K562 (cell line): ENCODE results near the gene PHOSPHO1. TPM values are rescaled to one million over a fixed set of nuclear protein-coding genes. Genes with fewer than 3 reads are reported as not detected.

Experiments
- ATAC-seq: fragments of 200-7000 bp; cut with Tn5 transposase; 3 replicates; pipeline ENCODE4 v1.9.1; 2020; ENCODE audit warnings: moderate library complexity
- BruUV-seq: library from RNA; stranded (reverse); fragments of 400-500 nt; replicated peaks from 2 replicates; lab custom pipeline; 2021; lab: Mats Ljungman, UMichigan
- CTCF ChIA-PET: fragments of 300-600 bp; formaldehyde crosslinking; extraction: SDS; loops from one replicate; lab custom pipeline; 2021; ENCODE audit warnings: low intra/inter-chr PET ratio; lab: Yijun Ruan, JAX
- POLR2A ChIA-PET: fragments of 300-600, 350-650 bp; sonication (Branson Sonifier 250); formaldehyde crosslinking; extraction: SDS; loops from one replicate; lab custom pipeline; 2021; ENCODE audit warnings: antibody characterized with exemption, inconsistent platforms; lab: Yijun Ruan, JAX
- DNase-seq, 4 experiments: peaks; one replicate each; pipeline versions ENCODE4 v3.0.0 to v3.0.0-alpha.2; 2011 to 2018; ENCODE audit warnings: low spot score in 3 of 4, mixed read lengths in 3 of 4; ENCODE audit errors: extremely low read depth in 1 of 4
- FAIRE-seq: peaks from 2 replicates; lab custom pipeline; 2011; peaks lifted over from hg19 to GRCh38; lab: Jason Lieb, UNC
- H2AFZ ChIP-seq: 2 replicates; pipeline ENCODE4 v1.6.0; 2011; ENCODE audit warnings: low read depth, low read length, control low read depth, inconsistent platforms
- H3K27ac ChIP-seq: fragments of 200-600 bp; 3 replicates; pipeline ENCODE4 v1.8.0; 2011; ENCODE audit warnings: low read depth, mild to moderate bottlenecking, control low read depth, inconsistent platforms, low read length, moderate library complexity, mixed read lengths; ENCODE audit errors: extremely low read depth
- H3K27me3 ChIP-seq, 2 experiments: fragments of 300-600 bp in 1 of 2; 2 replicates in 1 of 2; 3 replicates in 1 of 2; pipeline versions ENCODE4 v1.6.0 to v1.8.0; 2011; ENCODE audit warnings: inconsistent platforms in 2 of 2, low read length in 2 of 2, mild to moderate bottlenecking in 1 of 2, mixed read lengths in 1 of 2, moderate library complexity in 1 of 2; ENCODE audit not compliant: control insufficient read depth in 2 of 2, insufficient read depth in 2 of 2
- H3K36me3 ChIP-seq: fragments of 300-600 bp; 3 replicates; pipeline ENCODE4 v1.8.0; 2011; ENCODE audit warnings: mild to moderate bottlenecking, low read length, inconsistent platforms; ENCODE audit not compliant: control insufficient read depth, insufficient read depth
- H3K4me1 ChIP-seq, 2 experiments: fragments of 200-600 bp in 1 of 2; replicated peaks in 1 of 2; 2 replicates in 1 of 2; 3 replicates in 1 of 2; pipeline versions ENCODE4 v1.5.1 to v1.8.0; 2011; ENCODE audit warnings: inconsistent platforms in 2 of 2, low read length in 2 of 2, mild to moderate bottlenecking in 1 of 2, mixed read lengths in 1 of 2, moderate library complexity in 1 of 2; ENCODE audit not compliant: control insufficient read depth in 2 of 2, insufficient read depth in 2 of 2
- H3K4me2 ChIP-seq: 2 replicates; pipeline ENCODE4 v1.6.1; 2011; ENCODE audit warnings: low read length, control low read depth, inconsistent platforms, mixed read lengths; ENCODE audit not compliant: insufficient read depth
- H3K4me3 ChIP-seq: fragments of 200-600 bp; sonication (generic), shearing (Covaris generic); 2 replicates; pipeline ENCODE4 v1.5.1; 2016; ENCODE audit warnings: control low read depth, inconsistent platforms
- H3K79me2 ChIP-seq: fragments of 200-600 bp; 3 replicates; pipeline ENCODE4 v1.8.0; 2011; ENCODE audit warnings: low read length, inconsistent platforms; ENCODE audit not compliant: control insufficient read depth, insufficient read depth
- H3K9ac ChIP-seq, 2 experiments: 2 replicates each; pipeline versions ENCODE4 v1.6.0 to v1.6.1; 2011; ENCODE audit warnings: low read depth in 2 of 2, low read length in 2 of 2, control low read depth in 1 of 2, inconsistent platforms in 1 of 2, mild to moderate bottlenecking in 1 of 2, mixed read lengths in 1 of 2; ENCODE audit not compliant: insufficient read depth in 1 of 2
- H3K9me1 ChIP-seq: one replicate; pipeline ENCODE4 v1.6.0; 2011; ENCODE audit warnings: inconsistent platforms, mild to moderate bottlenecking, low read length, moderate library complexity; ENCODE audit not compliant: control insufficient read depth, insufficient read depth
- H3K9me3 ChIP-seq: replicated peaks from 2 replicates; pipeline ENCODE4 v1.5.1; 2011; ENCODE audit warnings: low read depth, low read length, inconsistent platforms; ENCODE audit not compliant: control insufficient read depth, insufficient read depth
- H4K20me1 ChIP-seq: replicated peaks from 2 replicates; pipeline ENCODE4 v1.6.1; 2011; ENCODE audit warnings: low read length, inconsistent platforms, mixed read lengths; ENCODE audit not compliant: control insufficient read depth, insufficient read depth
- BRF1 ChIP-seq: IDR thresholded peaks from 3 replicates; pipeline ENCODE4 v1.6.1; 2011; ENCODE audit warnings: borderline replicate concordance, mild to moderate bottlenecking; ENCODE audit not compliant: insufficient read length; ENCODE audit errors: extremely low read depth
- CREBBP ChIP-seq: IDR thresholded peaks from one replicate; pipeline ENCODE4 v1.6.1; 2012; ENCODE audit warnings: low read depth, mild to moderate bottlenecking, control low read depth, inconsistent platforms, low read length
- ERF ChIP-seq: fragments of 450-650 bp; formaldehyde crosslinking; IDR thresholded peaks from 2 replicates; pipeline ENCODE4 v1.4.0; 2020; ENCODE audit warnings: mild to moderate bottlenecking, mixed read lengths
- FOXK2 ChIP-seq, 2 experiments: fragments of 450-650 bp; IDR thresholded peaks in 1 of 2; conservative IDR thresholded peaks in 1 of 2; 2 replicates each; pipeline ENCODE4 v1.6.1; 2016; ENCODE audit warnings: low read depth in 2 of 2, mild to moderate bottlenecking in 1 of 2
- FOXP1 ChIP-seq: sonication (generic); formaldehyde crosslinking; IDR thresholded peaks from 2 replicates; pipeline ENCODE4 v1.8.0; 2022; ENCODE audit warnings: mild to moderate bottlenecking, missing genetic modification reagents
- GATAD2A ChIP-seq: fragments of 450-650 bp; IDR thresholded peaks from 2 replicates; pipeline ENCODE4 v1.6.1; 2017
- ILF3 ChIP-seq: fragments of 450-650 bp; IDR thresholded peaks from 2 replicates; pipeline ENCODE4 v1.6.1; 2018; ENCODE audit warnings: antibody characterized with exemption, mild to moderate bottlenecking, moderate library complexity, borderline replicate concordance
- NCOA1 ChIP-seq: fragments of 450-650 bp; IDR thresholded peaks from 2 replicates; pipeline ENCODE4 v1.6.1; 2016; ENCODE audit warnings: low read depth
- PHF21A ChIP-seq: fragments of 450-650 bp; IDR thresholded peaks from 2 replicates; pipeline ENCODE4 v1.6.1; 2017; ENCODE audit warnings: low read depth, borderline replicate concordance
- POU5F1 ChIP-seq: fragments of 150-350 bp; IDR thresholded peaks from 2 replicates; pipeline ENCODE4 v1.6.1; 2014; ENCODE audit warnings: borderline replicate concordance, low read length, low read depth, mild to moderate bottlenecking; ENCODE audit not compliant: partially characterized antibody
- RBBP5 ChIP-seq: fragments of 200-600 bp; sonication (generic); IDR thresholded peaks from 2 replicates; pipeline ENCODE4 v1.6.1; 2012; ENCODE audit warnings: borderline replicate concordance, mild to moderate bottlenecking, low read length, control low read depth, inconsistent platforms; ENCODE audit not compliant: insufficient read depth, poor library complexity, severe bottlenecking
- SNIP1 ChIP-seq: fragments of 450-650 bp; IDR thresholded peaks from 2 replicates; pipeline ENCODE4 v1.7.1; 2017; ENCODE audit warnings: low read depth, mild to moderate bottlenecking
- TFAM ChIP-seq: fragments of 250-450 bp; sonication (Bioruptor Pico); conservative IDR thresholded peaks from 2 replicates; pipeline ENCODE4 v1.5.0; 2021; ENCODE audit warnings: mild to moderate bottlenecking, moderate library complexity
- ZNF507 ChIP-seq: conservative IDR thresholded peaks from 2 replicates; pipeline ENCODE4 v1.6.1; 2017; ENCODE audit warnings: missing genetic modification characterization, missing compliant biosample characterization
- ZNF77 ChIP-seq: fragments of 250-450 bp; sonication (Bioruptor Pico); IDR thresholded peaks from 2 replicates; pipeline ENCODE4 v1.5.0; 2020
- WGBS: fragments of 100-300 bp; shearing (Covaris generic); methylation state at CpG from one replicate; pipeline ENCODE4 v1.1.6; 2016; ENCODE audit warnings: low coverage, mixed read lengths; ENCODE audit not compliant: insufficient coverage; ENCODE audit errors: missing lambda C conversion rate; 5-methylcytosine and 5-hydroxymethylcytosine counted together
- in situ Hi-C: fragments of 300-500 bp; cut with MboI; formaldehyde crosslinking; loops from 4 replicates; pipeline ENCODE4 v1.15.0; 2018; ENCODE audit warnings: inconsistent platforms, mixed read lengths
- intact Hi-C: fragments of 100-400 bp; cut with micrococcal nuclease; formaldehyde crosslinking; loops from 2 replicates; pipeline ENCODE4 v1.14.2; 2022
- polyA plus RNA-seq, 8 experiments: library from polyadenylated mRNA; depleted of rRNA in 4 of 8; stranded (reverse) in 5 of 8; unstranded in 3 of 8; fragments of >200 nt; fragmentation: Nextera tagmentation in 2 of 8; fragmentation: Illumina TruSeq in 1 of 8; extraction: Ambion mirVana in 2 of 8; extraction: Trizol in 1 of 8; gene quantifications; 2 replicates each; pipeline versions ENCODE4 v1.2.1 to v1.2.3, GENCODE V29; 2011 to 2014; ENCODE audit warnings: inconsistent platforms in 1 of 8, missing spikeins in 1 of 8
- total RNA-seq, 7 experiments: library from RNA; depleted of rRNA in 6 of 7; stranded (reverse); fragments of >200 nt in 6 of 7; fragmentation: Illumina TruSeq in 2 of 7; extraction: Trizol in 2 of 7; gene quantifications; 2 replicates each; pipeline versions ENCODE4 v1.2.1 to v1.2.3, GENCODE V29; 2011 to 2021; ENCODE audit warnings: low replicate concordance in 1 of 7

Gene PHOSPHO1
- total and polyA plus RNA-seq, 9 of the 15 experiments (the other 6 are each of a cell fraction or from before 2014, with no cell fraction given), result 0.06 to 0.07 TPM; not detected in 7

DNA sequence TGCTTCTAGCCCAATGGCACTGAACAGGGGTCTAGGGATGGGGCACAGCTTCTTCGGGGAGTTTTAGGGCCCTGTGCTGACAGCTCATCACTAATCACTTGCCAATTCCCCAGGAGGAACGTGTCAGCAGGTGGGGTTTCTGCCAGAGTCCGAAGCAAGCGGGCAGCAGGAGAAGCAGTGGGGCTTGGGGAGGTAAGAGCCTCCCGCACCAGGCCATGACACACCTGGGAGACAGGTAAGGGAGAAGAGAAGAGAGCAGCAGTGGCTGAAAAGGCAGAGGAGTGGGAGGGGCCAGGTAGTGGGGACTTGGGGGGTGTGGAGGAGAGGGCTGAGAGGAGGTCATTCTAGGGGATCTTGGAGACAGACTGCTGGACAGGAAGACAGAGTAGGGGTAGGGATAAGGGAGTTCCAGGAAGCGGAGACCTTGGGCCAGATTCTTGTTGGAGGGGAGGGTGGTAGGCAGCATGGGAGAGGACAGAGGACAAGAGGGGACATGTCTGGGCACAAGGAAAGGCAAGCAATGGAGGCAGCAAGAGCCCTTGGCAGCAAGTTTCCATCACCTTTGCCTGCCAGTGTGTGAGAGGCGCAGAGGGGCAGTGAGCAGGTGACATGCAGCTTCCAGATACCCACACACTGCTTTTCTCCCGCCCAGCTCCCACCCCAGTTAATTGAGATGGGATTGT is 4.9 kb downstream of the PHOSPHO1 start:
- Histone ChIP-seq H3K9me3 (no peaks in the 10 kb centered on the region; the same call in 1 of the 2 replicates), H3K36me3 (no peaks in the 10 kb centered on the region), H3K4me3 (no peak overlapping the region), H4K20me1 (no peaks in the 10 kb centered on the region), H3K4me2 (no peak overlapping the region), H3K9ac (no peak overlapping the region), H3K9me1 (no peaks in the 10 kb centered on the region), H3K27me3 (peaks cover 0 to 49% of the 10 kb centered on the region in 2 experiments; a peak in 3 of 5 replicates), H3K79me2 (no peaks in the 10 kb centered on the region), H3K27ac (no peak overlapping the region), H3K4me1 (peaks cover 0 to 26% of the 10 kb centered on the region in 2 experiments; a peak in 3 of 5 replicates), H2AFZ (no peak overlapping the region)
- no TSS peak for BruUV-seq
- 3% methylated on average over 8 of the region's 8 CpGs for WGBS
- TF ChIP-seq SNIP1, result no peak
- no peak for TF ChIP-seq POU5F1
- no peak for TF ChIP-seq GATAD2A
- no peak for TF ChIP-seq ZNF507 (tag)
- TF ChIP-seq FOXP1 (CRISPR knock-in tag), result no peak
- no peak for TF ChIP-seq BRF1
- no peak for TF ChIP-seq TFAM (CRISPR knock-in tag)
- TF ChIP-seq CREBBP, result no peak
- no peak for TF ChIP-seq NCOA1
- no peak for TF ChIP-seq ERF (CRISPR knock-in tag)
- TF ChIP-seq FOXK2 (conservative IDR thresholded peaks at IDR 0.05 in 1 of 2, IDR thresholded peaks at IDR 0.05 in 1 of 2; ENCODE audit: low read depth in 2 of 2), result no peak
- TF ChIP-seq RBBP5, result no peak
- TF ChIP-seq ZNF77 (CRISPR knock-in tag), result no peak
- TF ChIP-seq ILF3, result no peak
- no peak for TF ChIP-seq PHF21A
- no peak for DNase-seq
- intact Hi-C loops, result loop anchor here (2.0 to 5.0 kb wide), 4 partner anchors 33 to 273 kb away; no protein-coding TSS in a partner anchor
- POLR2A ChIA-PET, result interaction anchor here (0.6 to 1.7 kb wide), 6 partner anchors 11 to 391 kb away, joined by 3 to 4 read pairs (median 3); no protein-coding TSS in a partner anchor
- no peak for ATAC-seq
- in situ Hi-C loops, result no loop called here
- CTCF ChIA-PET, result interaction anchor here (0.9 kb wide), 1 partner anchor 45 kb away, joined by 5 read pairs; no protein-coding TSS in a partner anchor
- no peak for FAIRE-seq
